Activated naive CD4-positive, alpha-beta T cell treated with anti-CD3 and anti-CD28 coated beads, Interleukin-2, amount 10 ng/mL, durations not matched to agents 7 days and 5 days (primary cell): ENCODE results near the gene TGFA.

Experiments used
- CTCF ChIA-PET: fragments of 350-600 bp; sonication (Branson Sonifier 250); formaldehyde crosslinking; loops from one replicate; lab custom pipeline; 2021; ENCODE audit warnings: antibody characterized with exemption; lab: Charles Lee
- DNase-seq: peaks from one replicate; pipeline ENCODE4 v3.0.0-alpha.2; 2020
- H3K27ac Mint-ChIP-seq: one replicate; pipeline ENCODE4 v1.8.0; 2021; ENCODE audit warnings: mild to moderate bottlenecking, moderate library complexity, mixed read lengths
- H3K27me3 Mint-ChIP-seq: one replicate; pipeline ENCODE4 v1.8.0; 2021; ENCODE audit warnings: mild to moderate bottlenecking, mixed read lengths
- H3K36me3 Mint-ChIP-seq: one replicate; pipeline ENCODE4 v1.8.0; 2021; ENCODE audit warnings: mixed read lengths
- H3K4me1 Mint-ChIP-seq: one replicate; pipeline ENCODE4 v1.8.0; 2021; ENCODE audit warnings: mixed read lengths
- H3K4me3 Mint-ChIP-seq: one replicate; pipeline ENCODE4 v1.8.0; 2021; ENCODE audit warnings: mild to moderate bottlenecking, moderate library complexity, mixed read lengths
- H3K9me3 Mint-ChIP-seq: one replicate; pipeline ENCODE4 v1.8.0; 2021; ENCODE audit warnings: mixed read lengths

The TGFA gene

GRCh38 chr2:70482401-70482800 is 71.2 kb downstream of the TGFA start:
- DNase-seq = no peak
- H3K9me3 Mint-ChIP-seq = peaks cover 7% of the 10 kb centered on the region
- H3K27ac Mint-ChIP-seq = no peak overlapping the region
- no peaks in the 10 kb centered on the region for H3K4me1 Mint-ChIP-seq
- H3K4me3 Mint-ChIP-seq = no peak overlapping the region
- no peaks in the 10 kb centered on the region for H3K36me3 Mint-ChIP-seq
- CTCF ChIA-PET = no interaction called here
- peaks cover 39% of the 10 kb centered on the region for H3K27me3 Mint-ChIP-seq

GRCh38 chr2:70480468-70480867 is 73.2 kb downstream of the TGFA start:
- Mint-ChIP-seq H3K9me3 (peaks cover 7% of the 10 kb centered on the region), H3K4me3 (no peak overlapping the region), H3K36me3 (no peaks in the 10 kb centered on the region), H3K4me1 (peaks cover 4% of the 10 kb centered on the region), H3K27ac (no peak overlapping the region), H3K27me3 (peaks cover 33% of the 10 kb centered on the region)
- CTCF ChIA-PET = no interaction called here
- no peak for DNase-seq

DNA sequence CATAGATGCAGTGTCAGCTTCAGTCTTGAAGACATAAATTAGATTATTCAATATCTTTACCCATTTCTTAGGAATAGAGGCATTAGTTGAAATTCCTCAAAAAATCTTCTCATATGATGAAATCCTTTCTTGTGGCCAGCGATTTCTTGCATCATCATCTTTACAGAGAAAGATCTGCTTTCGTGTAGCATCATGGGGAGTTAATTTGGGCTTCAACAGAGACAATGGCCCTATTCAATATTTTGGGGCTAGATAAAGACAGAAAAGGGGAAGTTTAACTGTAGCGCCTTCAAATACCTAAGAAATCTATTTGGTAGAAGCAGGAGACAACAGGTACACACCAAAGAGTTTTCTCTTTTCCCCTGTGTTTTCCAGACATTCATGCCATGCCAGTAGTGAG is 73.8 kb downstream of the TGFA start:
- CTCF ChIA-PET = no interaction called here
- DNase-seq = no peak
- no peaks in the 10 kb centered on the region for H3K36me3 Mint-ChIP-seq
- no peak overlapping the region for H3K4me3 Mint-ChIP-seq
- no peak overlapping the region for H3K27ac Mint-ChIP-seq
- peaks cover 10% of the 10 kb centered on the region for H3K4me1 Mint-ChIP-seq
- peaks cover 7% of the 10 kb centered on the region for H3K9me3 Mint-ChIP-seq
- H3K27me3 Mint-ChIP-seq = peaks cover 27% of the 10 kb centered on the region

DNA sequence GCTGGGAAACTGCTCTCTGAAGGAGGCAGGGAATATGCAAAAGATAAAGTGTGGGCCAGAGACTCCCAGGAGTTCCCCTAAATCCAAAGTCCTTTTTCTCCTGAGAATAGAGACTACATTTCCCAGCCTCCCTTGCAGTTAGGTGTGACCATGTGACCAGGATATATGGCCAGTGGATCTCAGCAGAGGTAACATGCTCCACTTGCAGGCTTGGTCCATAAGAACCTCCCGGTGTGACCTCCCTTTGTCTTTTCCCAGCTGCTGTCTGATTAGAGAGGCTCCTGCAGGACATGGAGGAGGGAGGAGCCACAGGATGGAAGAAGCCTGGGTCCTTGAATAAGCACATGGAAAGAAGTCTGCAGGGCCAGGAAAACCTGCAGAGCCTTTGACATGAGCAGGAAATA is 76.2 kb downstream of the TGFA start:
- Mint-ChIP-seq H3K36me3 (no peaks in the 10 kb centered on the region), H3K27ac (no peak overlapping the region), H3K27me3 (peaks cover 23% of the 10 kb centered on the region), H3K9me3 (peaks cover 7% of the 10 kb centered on the region), H3K4me3 (no peak overlapping the region), H3K4me1 (peaks cover 32% of the 10 kb centered on the region)
- DNase-seq = no peak
- CTCF ChIA-PET = no interaction called here

GRCh38 chr2:70475266-70475665 is 78.4 kb downstream of the TGFA start:
- Mint-ChIP-seq H3K27me3 (peaks cover 17% of the 10 kb centered on the region), H3K36me3 (no peaks in the 10 kb centered on the region), H3K9me3 (no peaks in the 10 kb centered on the region), H3K4me3 (no peak overlapping the region), H3K27ac (no peak overlapping the region), H3K4me1 (peaks cover 39% of the 10 kb centered on the region)
- CTCF ChIA-PET = no interaction called here
- DNase-seq = no peak

GRCh38 chr2:70474256-70474848 is 79.3 kb downstream of the TGFA start:
- no peaks in the 10 kb centered on the region for H3K36me3 Mint-ChIP-seq
- H3K4me1 Mint-ChIP-seq = peaks cover 44% of the 10 kb centered on the region
- no peak overlapping the region for H3K4me3 Mint-ChIP-seq
- no peak for DNase-seq
- CTCF ChIA-PET = interaction anchor here (0.9 kb wide), 1 partner anchor 134 kb away, joined by 3 read pairs; no protein-coding TSS in a partner anchor
- H3K9me3 Mint-ChIP-seq = no peaks in the 10 kb centered on the region
- peaks cover 18% of the 10 kb centered on the region for H3K27me3 Mint-ChIP-seq
- no peak overlapping the region for H3K27ac Mint-ChIP-seq

GRCh38 chr2:70473101-70473722 is 80.4 kb downstream of the TGFA start:
- DNase-seq = peak; percentile 30
- Mint-ChIP-seq H3K9me3 (no peaks in the 10 kb centered on the region), H3K27me3 (peaks cover 20% of the 10 kb centered on the region), H3K4me3 (no peak overlapping the region), H3K36me3 (no peaks in the 10 kb centered on the region), H3K4me1 (peaks cover 44% of the 10 kb centered on the region), H3K27ac (no peak overlapping the region)
- CTCF ChIA-PET = interaction anchor here (0.9 kb wide), 1 partner anchor 133 kb away, joined by 3 read pairs; no protein-coding TSS in a partner anchor

- no peak overlapping the region for H3K4me3 Mint-ChIP-seq
- no peak overlapping the region for H3K27ac Mint-ChIP-seq
- CTCF ChIA-PET = no interaction called here
- no peaks in the 10 kb centered on the region for H3K9me3 Mint-ChIP-seq
- no peaks in the 10 kb centered on the region for H3K36me3 Mint-ChIP-seq
- DNase-seq = no peak
- H3K4me1 Mint-ChIP-seq = peaks cover 44% of the 10 kb centered on the region
- H3K27me3 Mint-ChIP-seq = peaks cover 14% of the 10 kb centered on the region
Measured at GRCh38 chr2:70472221-70472890, 81.3 kb downstream of the TGFA start.

GRCh38 chr2:70471129-70471528 is 82.5 kb downstream of the TGFA start:
- Mint-ChIP-seq H3K36me3 (no peaks in the 10 kb centered on the region), H3K27me3 (peaks cover 12% of the 10 kb centered on the region), H3K9me3 (no peaks in the 10 kb centered on the region), H3K4me3 (no peak overlapping the region), H3K27ac (peak overlapping the region; percentile 31), H3K4me1 (peaks cover 44% of the 10 kb centered on the region)
- DNase-seq = no peak
- CTCF ChIA-PET = no interaction called here

DNA sequence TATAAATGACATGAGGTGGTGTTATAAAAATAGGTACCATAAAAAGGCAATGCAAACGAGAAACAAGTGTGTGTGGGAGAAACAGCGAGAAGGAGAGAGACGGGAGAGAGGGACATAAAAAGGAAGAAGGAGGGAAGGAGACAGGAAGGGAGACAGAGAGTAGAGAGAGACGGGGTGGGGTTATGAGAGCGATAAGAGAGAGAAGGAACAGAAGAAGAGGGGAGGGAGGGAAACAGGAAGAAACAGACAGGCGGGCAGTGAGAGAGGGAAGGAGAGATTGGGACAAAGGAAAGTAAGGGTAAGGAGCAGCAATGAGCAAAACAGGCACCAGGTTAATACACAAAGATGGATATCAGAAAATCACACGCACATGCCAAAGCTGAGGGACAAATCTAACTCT is 83.7 kb downstream of the TGFA start:
- Mint-ChIP-seq H3K36me3 (no peaks in the 10 kb centered on the region), H3K4me3 (no peak overlapping the region), H3K4me1 (peaks cover 35% of the 10 kb centered on the region), H3K27ac (no peak overlapping the region), H3K9me3 (no peaks in the 10 kb centered on the region), H3K27me3 (peaks cover 12% of the 10 kb centered on the region)
- CTCF ChIA-PET = interaction anchor here (1.3 kb wide), 1 partner anchor 147 kb away, joined by 4 read pairs; no protein-coding TSS in a partner anchor
- DNase-seq = no peak

- no peak for DNase-seq
- Mint-ChIP-seq H3K36me3 (no peaks in the 10 kb centered on the region), H3K27me3 (peaks cover 12% of the 10 kb centered on the region), H3K27ac (no peak overlapping the region), H3K4me1 (peaks cover 30% of the 10 kb centered on the region), H3K4me3 (no peak overlapping the region), H3K9me3 (no peaks in the 10 kb centered on the region)
- CTCF ChIA-PET = interaction anchor here (1.3 kb wide), 1 partner anchor 148 kb away, joined by 4 read pairs; no protein-coding TSS in a partner anchor
Measured at GRCh38 chr2:70469435-70469834, 84.2 kb downstream of the TGFA start.

DNA sequence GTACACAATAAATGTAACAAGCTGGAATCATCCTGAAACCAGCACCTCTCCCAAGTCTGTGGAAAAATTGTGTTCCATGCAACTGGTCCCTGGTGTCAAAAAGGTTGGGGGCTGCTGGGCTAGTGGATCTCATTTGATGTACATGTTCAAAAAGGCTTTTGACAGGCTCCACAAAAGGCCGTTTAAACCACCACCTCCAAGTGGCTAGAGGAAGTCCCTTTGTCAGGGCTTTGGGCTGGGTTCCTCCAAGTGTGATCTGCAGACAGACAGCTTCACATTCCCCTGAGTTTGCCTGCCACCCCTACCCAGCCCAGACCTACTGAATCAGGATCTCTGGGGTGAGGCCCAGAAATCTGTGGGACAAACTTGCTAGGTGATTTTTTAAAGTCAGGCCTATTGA is 84.7 kb downstream of the TGFA start:
- no peaks in the 10 kb centered on the region for H3K9me3 Mint-ChIP-seq
- no peak overlapping the region for H3K4me3 Mint-ChIP-seq
- no peak for DNase-seq
- H3K27ac Mint-ChIP-seq = no peak overlapping the region
- CTCF ChIA-PET = no interaction called here
- H3K4me1 Mint-ChIP-seq = peaks cover 24% of the 10 kb centered on the region
- no peaks in the 10 kb centered on the region for H3K36me3 Mint-ChIP-seq
- H3K27me3 Mint-ChIP-seq = peaks cover 12% of the 10 kb centered on the region

GRCh38 chr2:70467831-70468779 is 85.5 kb downstream of the TGFA start:
- Mint-ChIP-seq H3K4me3 (no peak overlapping the region), H3K9me3 (no peaks in the 10 kb centered on the region), H3K4me1 (peaks cover 17% of the 10 kb centered on the region), H3K36me3 (no peaks in the 10 kb centered on the region), H3K27ac (no peak overlapping the region), H3K27me3 (peaks cover 12% of the 10 kb centered on the region)
- no peak for DNase-seq
- CTCF ChIA-PET = interaction anchor here (0.6 kb wide), 1 partner anchor 889 kb away, joined by 3 read pairs; no protein-coding TSS in a partner anchor

- H3K4me1 Mint-ChIP-seq = peaks cover 12% of the 10 kb centered on the region
- H3K36me3 Mint-ChIP-seq = no peaks in the 10 kb centered on the region
- no peak overlapping the region for H3K4me3 Mint-ChIP-seq
- no peak for DNase-seq
- CTCF ChIA-PET = interaction anchor here (0.6 kb wide), 1 partner anchor 890 kb away, joined by 3 read pairs; no protein-coding TSS in a partner anchor
- H3K9me3 Mint-ChIP-seq = no peaks in the 10 kb centered on the region
- H3K27ac Mint-ChIP-seq = no peak overlapping the region
- H3K27me3 Mint-ChIP-seq = peaks cover 18% of the 10 kb centered on the region
Measured at GRCh38 chr2:70467237-70467636, 86.4 kb downstream of the TGFA start.
